Measurements from ENCODE around the gene TM6SF1.

Gene TM6SF1

GRCh38 chr15:83092309-83092976 is 15.0 kb upstream of the TM6SF1 start:
- no peak for TF ChIP-seq CTCF (IDR thresholded peaks at IDR 0.05; ENCODE audit: extremely low read depth, missing control alignments)
- DNase-seq (ENCODE audit: low spot score) = peak; percentile 65

- DNase-seq (ENCODE audit: low spot score) = no peak
- no peak for TF ChIP-seq CTCF (IDR thresholded peaks at IDR 0.05; ENCODE audit: extremely low read depth, missing control alignments)
Measured at GRCh38 chr15:83094583-83094982, 12.9 kb upstream of the TM6SF1 start.

GRCh38 chr15:83098079-83098478 is 9.4 kb upstream of the TM6SF1 start:
- no peak for TF ChIP-seq CTCF (IDR thresholded peaks at IDR 0.05; ENCODE audit: extremely low read depth, missing control alignments)
- no peak for DNase-seq (ENCODE audit: low spot score)

GRCh38 chr15:83099290-83099689 is 8.2 kb upstream of the TM6SF1 start:
- TF ChIP-seq CTCF (IDR thresholded peaks at IDR 0.05; ENCODE audit: extremely low read depth, missing control alignments) = no peak
- no peak for DNase-seq (ENCODE audit: low spot score)

GRCh38 chr15:83100097-83100646 is 7.3 kb upstream of the TM6SF1 start:
- no peak for TF ChIP-seq CTCF (IDR thresholded peaks at IDR 0.05; ENCODE audit: extremely low read depth, missing control alignments)
- no peak for DNase-seq (ENCODE audit: low spot score)

GRCh38 chr15:83102346-83102745 is 5.1 kb upstream of the TM6SF1 start:
- TF ChIP-seq CTCF (IDR thresholded peaks at IDR 0.05; ENCODE audit: extremely low read depth, missing control alignments) = no peak
- DNase-seq (ENCODE audit: low spot score) = no peak

- TF ChIP-seq CTCF (IDR thresholded peaks at IDR 0.05; ENCODE audit: extremely low read depth, missing control alignments) = no peak
- no peak for DNase-seq (ENCODE audit: low spot score)
Measured at GRCh38 chr15:83104141-83104540, 3.3 kb upstream of the TM6SF1 start.

Measured in GM20000 (cell line).